Caco-2 (cell line): ENCODE results near the gene PITX1. TPM values are rescaled to one million over a fixed set of nuclear protein-coding genes. Genes with fewer than 3 reads are reported as not detected.
A peak's percentile ranks its signal among the peaks of the same experiment; 100 is the strongest.

Source experiments
- BruUV-seq: library from RNA; stranded (reverse); fragments of 400-500 nt; replicated peaks from 2 replicates; lab custom pipeline; 2021; lab: Mats Ljungman, UMichigan
- CTCF ChIA-PET: fragments of 300-600 bp; sonication (Branson Sonifier 250); formaldehyde crosslinking; loops from one replicate; lab custom pipeline; 2022; ENCODE audit warnings: antibody characterized with exemption; lab: Charles Lee
- POLR2A ChIA-PET: fragments of 300-600 bp; sonication (Branson Sonifier 250); formaldehyde crosslinking; loops from one replicate; lab custom pipeline; 2022; ENCODE audit warnings: antibody characterized with exemption; lab: Charles Lee
- DNase-seq, 2 experiments: peaks; one replicate each; pipeline versions ENCODE4 v3.0.0 to v3.0.0-alpha.2; 2020 to 2022
- H3K27me3 ChIP-seq: replicated peaks from 2 replicates; pipeline ENCODE4 v1.6.0; 2011; ENCODE audit warnings: low read length; ENCODE audit not compliant: control insufficient read depth, insufficient read depth
- H3K36me3 ChIP-seq: 2 replicates; pipeline ENCODE4 v1.5.1; 2011; ENCODE audit warnings: low read length; ENCODE audit not compliant: control insufficient read depth, insufficient read depth
- H3K4me1 ChIP-seq: fragments of 250-450 bp; sonication (Bioruptor Pico); 2 replicates; pipeline ENCODE4 v1.5.1; 2020; ENCODE audit warnings: mild to moderate bottlenecking
- H3K4me3 ChIP-seq: 2 replicates; pipeline ENCODE4 v1.5.1; 2011; ENCODE audit warnings: low read depth, mild to moderate bottlenecking, control low read depth, low read length
- H3K9me3 ChIP-seq: fragments of 250-450 bp; sonication (Bioruptor Pico); 2 replicates; pipeline ENCODE4 v1.5.1; 2020; ENCODE audit warnings: mild to moderate bottlenecking, moderate library complexity
- H3K27ac Mint-ChIP-seq: one replicate; pipeline ENCODE4 v1.8.0; 2022; ENCODE audit warnings: mixed read lengths; ENCODE audit not compliant: unreplicated experiment
- H3K27me3 Mint-ChIP-seq: one replicate; pipeline ENCODE4 v1.8.0; 2022; ENCODE audit warnings: mixed read lengths; ENCODE audit not compliant: insufficient read depth, unreplicated experiment
- H3K36me3 Mint-ChIP-seq: one replicate; pipeline ENCODE4 v1.8.0; 2022; ENCODE audit warnings: mild to moderate bottlenecking, mixed read lengths; ENCODE audit not compliant: insufficient read depth, unreplicated experiment
- H3K4me1 Mint-ChIP-seq: one replicate; pipeline ENCODE4 v1.8.0; 2022; ENCODE audit warnings: low read depth, mixed read lengths; ENCODE audit not compliant: unreplicated experiment
- H3K4me3 Mint-ChIP-seq: one replicate; pipeline ENCODE4 v1.8.0; 2022; ENCODE audit warnings: mild to moderate bottlenecking, moderate library complexity, mixed read lengths; ENCODE audit not compliant: unreplicated experiment
- H3K9me3 Mint-ChIP-seq: one replicate; pipeline ENCODE4 v1.8.0; 2022; ENCODE audit warnings: mixed read lengths; ENCODE audit not compliant: unreplicated experiment
- intact Hi-C: fragments of 100-400 bp; cut with micrococcal nuclease; formaldehyde crosslinking; loops from one replicate; pipeline ENCODE4 v1.10.0; 2022; ENCODE audit not compliant: unreplicated experiment
- total RNA-seq: library from RNA; stranded (reverse); gene quantifications from 2 replicates; pipeline ENCODE4 v1.2.3, GENCODE V29; 2022
- TF ChIP-seq, protein P1 (sequence below), 2 experiments: fragments of 200-600 bp in 1 of 2; IDR thresholded peaks; 1 replicate in 1 of 2; 2 replicates in 1 of 2; pipeline versions ENCODE4 v1.5.1 to v1.8.0; 2011 to 2022; ENCODE audit warnings: antibody characterized with exemption in 1 of 2, control low read depth in 1 of 2, inconsistent platforms in 1 of 2, low read depth in 1 of 2, low read length in 1 of 2, mild to moderate bottlenecking in 1 of 2, moderate library complexity in 1 of 2; ENCODE audit not compliant: insufficient read depth in 1 of 2, severe bottlenecking in 1 of 2, unreplicated experiment in 1 of 2

The PITX1 gene
- total RNA-seq, 1 experiment from 2014 or later, result 117 TPM

DNA sequence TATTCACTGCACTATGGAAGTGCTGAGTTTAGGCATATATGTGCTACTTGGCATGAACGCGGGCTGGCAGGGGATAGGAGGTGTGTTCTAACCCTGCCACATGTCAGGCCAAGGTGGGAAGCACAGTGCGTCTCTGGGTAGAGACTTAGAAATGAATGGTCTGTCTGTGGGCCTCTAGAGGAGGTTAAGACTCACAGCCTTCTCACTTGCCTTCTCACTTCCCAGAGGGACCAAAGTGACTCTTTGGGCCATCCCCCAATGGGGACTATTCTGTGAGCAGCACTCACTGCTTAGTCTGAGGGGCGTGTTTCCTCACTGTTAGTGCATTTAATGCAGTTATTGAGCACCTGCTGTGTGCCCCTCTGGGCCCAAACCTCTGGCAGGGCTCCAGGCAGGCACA, 2.4 kb upstream of the PITX1 start:
- H3K27me3 ChIP-seq, result no peaks in the 10 kb centered on the region
- H3K36me3 ChIP-seq, result no peaks in the 10 kb centered on the region
- TF ChIP-seq, protein P1, sequence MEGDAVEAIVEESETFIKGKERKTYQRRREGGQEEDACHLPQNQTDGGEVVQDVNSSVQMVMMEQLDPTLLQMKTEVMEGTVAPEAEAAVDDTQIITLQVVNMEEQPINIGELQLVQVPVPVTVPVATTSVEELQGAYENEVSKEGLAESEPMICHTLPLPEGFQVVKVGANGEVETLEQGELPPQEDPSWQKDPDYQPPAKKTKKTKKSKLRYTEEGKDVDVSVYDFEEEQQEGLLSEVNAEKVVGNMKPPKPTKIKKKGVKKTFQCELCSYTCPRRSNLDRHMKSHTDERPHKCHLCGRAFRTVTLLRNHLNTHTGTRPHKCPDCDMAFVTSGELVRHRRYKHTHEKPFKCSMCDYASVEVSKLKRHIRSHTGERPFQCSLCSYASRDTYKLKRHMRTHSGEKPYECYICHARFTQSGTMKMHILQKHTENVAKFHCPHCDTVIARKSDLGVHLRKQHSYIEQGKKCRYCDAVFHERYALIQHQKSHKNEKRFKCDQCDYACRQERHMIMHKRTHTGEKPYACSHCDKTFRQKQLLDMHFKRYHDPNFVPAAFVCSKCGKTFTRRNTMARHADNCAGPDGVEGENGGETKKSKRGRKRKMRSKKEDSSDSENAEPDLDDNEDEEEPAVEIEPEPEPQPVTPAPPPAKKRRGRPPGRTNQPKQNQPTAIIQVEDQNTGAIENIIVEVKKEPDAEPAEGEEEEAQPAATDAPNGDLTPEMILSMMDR (IDR thresholded peaks at IDR 0.05; ENCODE audit: insufficient read depth in 1 of 2, low read depth in 1 of 2, low read length in 1 of 2, severe bottlenecking in 1 of 2, unreplicated experiment in 1 of 2), result no peak
- H3K36me3 Mint-ChIP-seq, result peaks cover 45% of the 10 kb centered on the region
- no peaks in the 10 kb centered on the region for H3K9me3 Mint-ChIP-seq
- no peaks in the 10 kb centered on the region for H3K27me3 Mint-ChIP-seq
- H3K4me1 Mint-ChIP-seq, result peaks cover 24% of the 10 kb centered on the region
- BruUV-seq, result no TSS peak
- H3K4me1 ChIP-seq, result peaks cover 27% of the 10 kb centered on the region
- H3K4me3 Mint-ChIP-seq, result peak overlapping the region; percentile 28
- no peaks in the 10 kb centered on the region for H3K9me3 ChIP-seq
- H3K27ac Mint-ChIP-seq, result no peak overlapping the region
- ChIA-PET POLR2A (no interaction called here), CTCF (no interaction called here)
- no peak for DNase-seq
- intact Hi-C loops, result loop anchor here (10.0 kb wide), 1 partner anchor 268 kb away; no protein-coding TSS in a partner anchor
- H3K4me3 ChIP-seq, result no peak overlapping the region

DNA sequence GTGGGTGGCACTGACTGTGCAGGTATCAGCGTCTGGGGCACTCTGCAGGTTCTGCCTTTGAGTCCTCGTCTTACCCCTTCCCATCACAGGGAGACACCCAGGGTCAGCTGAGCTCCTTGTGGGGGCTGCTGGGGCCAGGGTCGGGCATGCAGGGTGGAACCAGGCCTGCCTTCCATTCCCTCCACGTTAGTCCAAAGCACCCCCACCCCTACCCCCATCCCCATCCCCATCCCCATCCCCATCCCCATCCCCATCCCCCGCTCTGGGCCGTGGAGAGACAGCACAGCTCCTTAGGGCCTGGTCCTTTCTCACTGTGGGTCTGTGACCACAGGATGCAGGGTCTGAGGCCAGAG, 1.6 kb upstream of the PITX1 start:
- CTCF ChIA-PET, result interaction anchor here (1.0 to 1.8 kb wide), 3 partner anchors 18 to 152 kb away, joined by 3 to 7 read pairs (median 6); no protein-coding TSS in a partner anchor
- H3K27me3 ChIP-seq, result no peaks in the 10 kb centered on the region
- POLR2A ChIA-PET, result interaction anchor here (0.7 to 1.2 kb wide), 3 partner anchors 12 to 131 kb away, joined by 3 to 4 read pairs (median 3); partner anchors contain the start of gene PCBD2

DNA sequence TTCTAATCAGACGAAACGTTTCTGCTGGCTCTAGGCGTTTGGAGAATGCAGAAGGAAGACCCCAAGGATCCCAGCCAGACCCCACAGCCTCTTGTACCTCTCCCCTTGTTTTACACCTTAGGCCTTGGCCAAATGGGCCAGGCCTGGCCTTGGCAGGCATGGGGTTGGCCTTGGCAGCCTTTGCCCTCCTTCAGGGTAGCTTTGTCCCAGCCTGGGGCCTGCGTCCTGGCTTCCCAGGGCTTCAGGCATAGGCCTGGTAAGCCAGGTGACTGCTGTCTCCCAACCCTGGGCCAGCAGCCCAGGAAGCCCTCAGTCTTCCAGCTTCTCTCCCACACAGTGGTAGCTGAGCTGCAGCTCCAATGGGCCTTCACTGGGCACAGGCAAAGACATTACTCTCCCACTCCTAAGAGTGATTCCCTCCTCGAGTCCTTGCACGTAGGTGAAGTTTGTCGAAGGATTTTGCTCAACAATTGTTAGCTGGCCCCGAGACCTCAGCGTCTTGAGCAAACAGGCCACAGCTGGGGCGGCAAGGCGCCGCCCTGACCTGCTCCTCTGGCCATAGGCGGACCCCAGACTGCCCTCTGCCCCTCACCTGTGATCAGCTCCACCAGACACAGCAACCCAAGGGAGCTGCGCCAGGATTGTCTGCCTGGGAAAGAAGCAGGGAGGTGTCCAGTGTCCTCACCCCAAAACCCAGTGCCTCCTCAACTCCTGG, 1.1 kb upstream of the PITX1 start:
- H3K4me3 ChIP-seq, result peak overlapping the region; percentile 83
- H3K27me3 ChIP-seq, result no peaks in the 10 kb centered on the region
- no peaks in the 10 kb centered on the region for H3K36me3 ChIP-seq
- ChIA-PET POLR2A (interaction anchor here (0.7 to 1.2 kb wide), 3 partner anchors 12 to 130 kb away, joined by 3 to 4 read pairs (median 3); partner anchors contain the start of gene PCBD2), CTCF (interaction anchor here (0.6 to 1.8 kb wide), 5 partner anchors 19 to 230 kb away, joined by 3 to 7 read pairs (median 3); no protein-coding TSS in a partner anchor)
- Mint-ChIP-seq H3K27me3 (no peaks in the 10 kb centered on the region), H3K4me1 (peaks cover 24% of the 10 kb centered on the region), H3K4me3 (peak overlapping the region; percentile 89), H3K9me3 (no peaks in the 10 kb centered on the region), H3K36me3 (peaks cover 54% of the 10 kb centered on the region), H3K27ac (peak overlapping the region; percentile 81)
- TF ChIP-seq, protein P1 (IDR thresholded peaks at IDR 0.05; ENCODE audit: insufficient read depth in 1 of 2, low read depth in 1 of 2, low read length in 1 of 2, severe bottlenecking in 1 of 2, unreplicated experiment in 1 of 2), result no peak
- no peaks in the 10 kb centered on the region for H3K9me3 ChIP-seq
- H3K4me1 ChIP-seq, result peaks cover 27% of the 10 kb centered on the region
- no TSS peak for BruUV-seq
- peak in 1 of 2 experiments; percentile 36 for DNase-seq
- intact Hi-C loops, result loop anchor here (1.0 to 10.0 kb wide), 4 partner anchors 99 to 297 kb away; no protein-coding TSS in a partner anchor

More for the DNA sequence above, 1.6 kb upstream of the PITX1 start:
- no TSS peak for BruUV-seq
- Mint-ChIP-seq H3K27me3 (no peaks in the 10 kb centered on the region), H3K36me3 (peaks cover 53% of the 10 kb centered on the region), H3K27ac (peak overlapping the region; percentile 81), H3K9me3 (no peaks in the 10 kb centered on the region), H3K4me1 (peaks cover 24% of the 10 kb centered on the region), H3K4me3 (peak overlapping the region; percentile 89)
- TF ChIP-seq, protein P1 (IDR thresholded peaks at IDR 0.05; ENCODE audit: insufficient read depth in 1 of 2, low read depth in 1 of 2, low read length in 1 of 2, severe bottlenecking in 1 of 2, unreplicated experiment in 1 of 2), result no peak
- intact Hi-C loops, result loop anchor here (2.0 to 10.0 kb wide), 2 partner anchors 151 to 269 kb away; no protein-coding TSS in a partner anchor
- H3K36me3 ChIP-seq, result no peaks in the 10 kb centered on the region
- peaks cover 27% of the 10 kb centered on the region for H3K4me1 ChIP-seq
- H3K9me3 ChIP-seq, result no peaks in the 10 kb centered on the region
- H3K4me3 ChIP-seq, result peak overlapping the region; percentile 83; the same call in 1 of the 2 replicates
- DNase-seq, result no peak
